Sigmoid colon (tissue), 3 donors: ENCODE results near the gene ADCY1.

Source experiments
- CTCF ChIP-seq, 4 experiments: fragments of 450-650 bp in 3 of 4; fragments of 200-600 bp in 1 of 4; IDR thresholded peaks; one replicate each; pipeline ENCODE4 v1.5.1; 2016 to 2019; ENCODE audit warnings: antibody characterized with exemption in 4 of 4, mild to moderate bottlenecking in 3 of 4, moderate library complexity in 2 of 4
- POLR2A ChIP-seq, 2 donors: fragments of 450-650 bp; IDR thresholded peaks; one replicate each; pipeline ENCODE4 v1.6.1; 2016; ENCODE audit warnings: antibody characterized with exemption in 2 of 2, mild to moderate bottlenecking in 2 of 2, moderate library complexity in 2 of 2

- TF ChIP-seq CTCF (IDR thresholded peaks at IDR 0.05) (no peak), POLR2A (IDR thresholded peaks at IDR 0.05) (no peak)
Observed at GRCh38 chr7:45606931-45607330, 32.8 kb downstream of the ADCY1 start.
